NCI-H1105 (cell line): Measurements from ENCODE around the gene ST6GALNAC5.

Source experiments
- DNase-seq: peaks from one replicate; lab custom pipeline; 2025; lab: John Stamatoyannopoulos, UW

ST6GALNAC5 gene

GRCh38 chr1:77047978-77048614, 180.8 kb downstream of the ST6GALNAC5 start:
- DNase-seq, result no peak

- DNase-seq, result no peak
These were observed 181.3 kb downstream of the ST6GALNAC5 start for GRCh38 chr1:77048615-77049005.

DNA sequence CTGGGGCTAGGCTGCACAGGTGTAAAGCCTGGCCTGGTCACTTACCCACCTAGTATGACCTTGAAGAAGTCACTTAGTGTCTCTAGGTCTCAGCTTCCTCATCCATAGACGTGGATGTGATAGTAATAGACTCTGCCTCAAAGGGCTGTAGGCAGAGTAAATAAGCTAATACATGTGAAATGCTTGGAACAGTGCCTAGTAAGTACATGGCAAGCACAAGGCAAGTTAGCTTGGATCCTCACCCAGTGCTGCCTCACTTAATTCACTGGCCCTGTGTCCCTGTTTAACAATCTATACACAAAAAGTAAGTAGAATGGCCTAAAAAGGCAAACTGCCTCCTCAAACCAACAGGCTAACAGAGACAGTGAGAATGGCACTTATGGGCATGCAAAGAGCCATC, 184.1 kb downstream of the ST6GALNAC5 start:
- DNase-seq, result no peak

DNA sequence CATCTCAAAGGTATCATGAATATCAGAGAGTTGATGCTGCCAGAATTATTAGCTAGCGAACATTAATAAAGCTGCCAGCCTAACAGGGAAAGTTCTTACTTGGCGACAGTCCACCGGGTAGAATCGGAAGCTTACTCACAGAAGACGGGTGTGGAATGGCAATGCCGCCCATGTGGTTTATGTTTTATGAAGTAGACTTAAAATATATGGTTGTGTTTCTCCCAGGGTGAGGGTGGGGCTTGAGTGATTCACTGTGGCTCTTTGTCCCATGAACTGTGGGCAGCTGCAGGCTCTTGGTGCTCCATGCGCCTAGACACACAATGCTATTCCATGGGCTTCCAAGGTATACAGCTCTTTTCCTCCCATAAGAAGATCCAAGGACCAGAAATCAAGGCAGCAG, 189.2 kb downstream of the ST6GALNAC5 start:
- DNase-seq, result no peak

- no peak for DNase-seq
These were observed 190.8 kb downstream of the ST6GALNAC5 start for GRCh38 chr1:77057994-77058585.

DNA sequence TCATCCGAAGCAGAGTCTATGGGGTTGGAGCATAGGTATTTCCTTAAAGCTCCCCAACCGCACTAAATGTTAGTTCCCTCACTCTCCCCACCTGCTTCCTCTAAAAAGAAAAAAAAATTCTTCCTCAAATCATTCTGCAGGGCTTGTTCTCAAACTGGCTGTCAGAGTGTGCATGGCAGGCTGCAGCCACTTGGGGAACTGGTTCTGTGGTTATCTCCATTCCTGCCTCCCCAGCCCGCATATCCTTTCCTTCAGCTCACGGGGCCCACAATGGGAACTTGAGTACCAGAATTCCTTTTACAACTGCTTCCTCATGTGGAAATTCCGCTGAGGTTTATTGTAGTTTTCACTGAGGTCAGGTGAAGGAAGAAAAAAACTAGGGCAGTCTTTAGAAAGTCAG, 192.7 kb downstream of the ST6GALNAC5 start:
- DNase-seq, result no peak

DNA sequence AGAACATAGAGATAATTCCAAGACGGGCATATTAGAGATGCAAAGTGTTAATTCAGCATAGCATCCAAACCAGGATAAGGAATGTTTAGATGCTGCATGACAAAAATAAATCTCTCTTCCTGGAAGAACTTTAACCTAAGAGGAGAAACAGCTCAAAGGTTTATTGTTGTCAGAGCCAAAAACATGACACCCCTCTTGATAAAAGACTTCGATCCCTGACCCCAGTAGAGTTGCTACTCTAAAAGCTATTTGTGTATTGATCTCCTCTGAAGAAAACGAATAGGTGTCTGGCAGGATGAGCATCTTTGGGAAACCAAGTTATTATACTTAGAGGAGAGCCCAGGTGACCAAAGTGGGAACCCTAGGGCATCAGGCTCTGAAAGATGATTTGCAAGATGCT, 193.9 kb downstream of the ST6GALNAC5 start:
- no peak for DNase-seq

DNA sequence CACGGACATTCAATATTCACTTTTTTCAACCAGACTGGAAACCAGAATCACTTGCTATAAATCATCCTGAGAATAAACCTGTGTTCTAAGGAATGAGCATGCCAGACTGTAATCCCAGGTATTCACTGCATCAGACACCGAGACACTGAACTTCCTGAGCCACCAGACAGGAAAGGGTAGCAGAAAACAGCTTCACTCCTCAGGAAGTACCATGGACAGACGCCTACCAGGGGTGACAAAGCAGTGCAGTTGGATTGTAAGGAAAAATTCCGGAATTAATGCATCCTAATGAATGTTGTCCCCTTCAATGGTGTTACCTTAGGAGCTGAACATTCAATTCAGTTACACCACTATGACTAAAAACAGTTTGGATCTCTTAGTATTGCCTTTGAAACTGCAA, 195.8 kb downstream of the ST6GALNAC5 start:
- no peak for DNase-seq

DNA sequence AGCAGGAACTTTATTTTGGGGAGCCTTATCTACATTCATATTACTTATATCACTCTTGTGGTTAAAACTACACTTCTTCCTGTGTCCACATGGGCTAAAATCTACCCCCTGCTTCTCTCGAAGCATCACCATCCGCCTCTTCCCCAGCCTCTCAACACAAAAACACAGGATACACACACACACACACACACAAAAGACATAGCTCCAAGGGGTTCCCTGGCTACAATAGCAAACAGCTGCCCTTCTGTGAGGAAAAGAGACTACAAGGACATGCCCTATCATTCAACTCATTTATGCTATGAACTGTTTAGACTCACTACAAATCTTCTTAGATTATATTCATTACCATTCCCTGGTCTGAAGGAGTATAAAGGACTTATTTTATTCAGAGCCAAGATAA, 197.0 kb downstream of the ST6GALNAC5 start:
- no peak for DNase-seq

DNA sequence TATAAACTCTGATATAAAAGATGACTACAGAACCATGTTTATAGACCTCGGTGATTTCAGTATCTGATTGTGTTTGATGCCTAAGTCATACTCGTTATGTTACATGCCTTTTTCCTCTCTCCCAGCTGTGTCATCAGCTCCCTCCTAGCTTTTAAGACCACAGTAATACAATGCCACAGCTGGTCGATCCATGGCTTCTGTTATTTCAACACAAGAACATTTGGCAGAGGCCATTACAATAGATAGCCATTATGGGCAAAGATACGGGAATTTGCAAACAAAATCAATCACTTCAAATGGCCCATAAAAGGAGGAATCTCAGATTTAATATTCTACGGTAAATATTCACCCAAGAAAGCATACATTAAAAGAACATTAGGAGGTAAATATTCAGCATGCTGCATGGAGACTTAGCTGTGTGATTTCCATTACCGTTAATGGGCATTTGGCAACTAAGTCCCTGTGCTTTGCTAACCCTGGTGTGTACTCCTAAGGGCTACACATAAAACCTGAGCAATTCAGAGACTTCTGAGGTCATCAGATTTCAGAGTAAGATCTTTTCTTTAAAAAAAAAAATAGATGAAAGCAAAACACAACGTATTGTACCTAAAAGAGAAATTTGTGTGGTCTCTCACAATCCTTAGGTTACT, 198.5 kb downstream of the ST6GALNAC5 start:
- no peak for DNase-seq

GRCh38 chr1:77068013-77068412, 200.7 kb downstream of the ST6GALNAC5 start:
- no peak for DNase-seq

DNA sequence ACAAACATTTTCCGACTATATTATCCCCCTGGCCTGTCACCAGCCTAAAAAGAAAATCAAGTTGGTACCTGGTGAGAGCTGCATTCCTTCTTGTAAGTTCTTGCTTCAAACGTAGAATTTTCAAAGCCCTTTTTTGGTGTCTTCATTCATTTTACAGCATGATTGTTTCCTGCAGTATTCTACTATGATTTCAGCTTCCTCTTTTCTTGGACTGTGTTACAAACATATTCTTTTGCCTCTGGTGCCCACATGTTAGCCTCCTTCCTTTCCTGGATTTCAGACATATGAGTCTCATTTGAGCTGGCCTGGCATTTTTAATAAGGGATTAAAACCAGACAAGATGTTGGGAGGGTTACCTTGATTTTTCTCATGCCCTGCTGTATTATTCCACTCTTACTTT, 209.5 kb downstream of the ST6GALNAC5 start:
- no peak for DNase-seq

GRCh38 chr1:77081834-77082233, 214.6 kb downstream of the ST6GALNAC5 start:
- no peak for DNase-seq

GRCh38 chr1:77084457-77084856, 217.2 kb downstream of the ST6GALNAC5 start:
- no peak for DNase-seq

DNA sequence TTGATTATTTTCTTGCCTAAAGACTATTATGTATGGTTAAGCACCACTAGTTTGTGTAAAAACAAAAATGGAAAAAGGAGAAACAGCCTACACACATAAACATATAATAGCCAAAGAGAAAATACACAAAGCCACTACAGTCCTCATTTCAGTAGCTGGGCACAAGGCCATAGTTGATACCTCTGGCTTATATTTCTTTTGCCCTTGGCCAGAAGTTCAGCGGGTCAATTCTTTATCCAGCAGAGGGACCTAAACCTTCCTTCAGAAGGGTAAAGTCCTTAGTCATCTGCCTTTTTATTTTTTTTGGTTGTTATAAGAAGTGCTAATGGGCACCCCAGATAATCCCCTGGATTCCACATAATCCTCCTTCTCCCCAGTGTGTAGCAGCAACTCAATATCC, 217.8 kb downstream of the ST6GALNAC5 start:
- no peak for DNase-seq

GRCh38 chr1:77089756-77090155, 222.5 kb downstream of the ST6GALNAC5 start:
- no peak for DNase-seq

DNA sequence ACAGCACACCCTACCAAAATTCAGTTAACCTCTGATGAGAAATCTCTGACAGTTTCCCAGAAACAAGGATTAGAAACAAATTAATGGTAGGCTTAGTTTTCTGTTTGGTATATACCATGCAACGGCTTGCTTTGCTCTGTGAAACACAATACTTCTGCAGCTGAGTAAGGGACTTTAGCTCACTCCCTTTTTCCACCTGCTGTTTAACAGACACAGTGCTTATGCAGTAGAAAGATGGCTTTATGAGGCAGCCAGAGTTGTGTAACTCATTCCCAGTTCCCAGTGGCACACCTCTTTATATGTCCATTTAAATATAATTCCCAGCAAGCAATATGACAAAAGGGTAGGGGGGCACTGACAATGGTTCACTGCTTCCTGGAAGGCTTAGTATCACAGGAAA, 228.0 kb downstream of the ST6GALNAC5 start:
- no peak for DNase-seq

DNA sequence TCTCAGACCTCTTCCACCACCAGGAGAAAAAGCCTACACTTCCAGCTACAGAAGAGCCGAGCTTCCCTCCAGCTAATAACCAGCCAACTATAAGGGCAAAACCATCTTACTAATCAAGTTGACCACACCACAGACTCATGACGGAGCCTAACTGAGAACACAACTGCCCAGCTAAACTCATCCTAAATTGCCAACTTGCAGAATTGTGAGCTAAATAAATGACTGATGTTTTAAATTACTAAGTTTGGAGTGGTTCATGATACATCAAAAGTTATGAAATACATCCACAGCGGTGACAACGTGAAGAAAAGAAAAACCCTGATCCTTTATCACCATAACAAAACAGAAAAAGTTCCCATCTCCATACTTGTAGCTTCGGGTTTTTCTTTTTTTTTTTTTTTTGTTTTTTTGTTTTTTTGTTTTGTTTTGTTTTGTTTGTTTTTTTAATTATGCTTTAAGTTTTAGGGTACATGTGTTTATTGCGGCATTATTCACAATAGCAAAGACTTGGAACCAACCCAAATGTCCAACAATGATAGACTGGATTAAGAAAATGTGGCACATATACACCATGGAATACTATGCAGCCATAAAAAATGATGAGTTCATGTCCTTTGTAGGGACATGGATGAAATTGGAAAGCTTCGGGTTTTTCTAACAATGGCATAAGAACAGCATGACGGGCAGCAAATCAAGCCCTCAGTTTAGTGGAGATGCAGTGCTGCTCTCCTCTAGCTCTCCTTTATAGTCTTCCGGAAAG, 229.4 kb downstream of the ST6GALNAC5 start:
- no peak for DNase-seq

GRCh38 chr1:77100875-77101274, 233.6 kb downstream of the ST6GALNAC5 start:
- DNase-seq, result no peak

DNA sequence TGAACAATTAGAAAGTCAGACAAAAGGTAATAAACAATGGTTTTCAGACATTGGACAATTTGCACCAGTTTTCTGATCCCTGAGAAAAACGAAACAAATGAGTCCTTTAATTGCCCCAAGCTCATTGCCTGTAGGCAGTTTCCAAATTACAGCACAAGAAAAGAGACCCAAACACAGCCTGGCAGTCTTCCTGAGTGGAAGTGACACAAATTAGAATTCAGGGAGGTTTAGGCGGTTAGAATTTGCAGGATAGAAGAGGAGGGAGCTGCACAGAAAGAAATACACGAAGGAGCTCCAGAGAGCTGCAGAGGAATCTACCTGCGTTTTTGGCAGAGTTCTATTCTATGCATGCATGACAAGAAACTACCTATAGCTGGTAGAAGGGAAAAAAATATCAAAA, 236.2 kb downstream of the ST6GALNAC5 start:
- no peak for DNase-seq

DNA sequence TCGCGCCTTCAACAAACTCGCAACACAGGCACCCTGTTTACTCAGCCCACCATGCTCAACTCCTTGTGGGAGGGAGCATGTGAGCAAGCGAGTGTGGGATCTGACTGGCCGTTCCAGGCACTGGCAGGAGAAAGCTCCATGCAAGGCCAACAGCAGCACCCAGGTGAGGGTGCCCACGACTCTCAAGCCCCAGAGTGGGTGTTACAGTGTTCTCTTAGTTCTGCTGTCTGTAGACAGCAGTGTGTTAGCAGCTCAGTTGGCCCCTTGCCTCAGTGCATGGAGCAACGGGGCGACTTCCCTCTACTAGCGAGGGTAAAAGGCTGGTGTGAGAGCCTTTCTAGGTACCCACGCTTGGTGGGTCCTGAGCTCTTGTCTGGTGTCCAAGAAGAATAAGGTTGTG, 237.4 kb downstream of the ST6GALNAC5 start:
- DNase-seq, result no peak
